ENCODE results near the gene KAZN.

KAZN gene

DNA sequence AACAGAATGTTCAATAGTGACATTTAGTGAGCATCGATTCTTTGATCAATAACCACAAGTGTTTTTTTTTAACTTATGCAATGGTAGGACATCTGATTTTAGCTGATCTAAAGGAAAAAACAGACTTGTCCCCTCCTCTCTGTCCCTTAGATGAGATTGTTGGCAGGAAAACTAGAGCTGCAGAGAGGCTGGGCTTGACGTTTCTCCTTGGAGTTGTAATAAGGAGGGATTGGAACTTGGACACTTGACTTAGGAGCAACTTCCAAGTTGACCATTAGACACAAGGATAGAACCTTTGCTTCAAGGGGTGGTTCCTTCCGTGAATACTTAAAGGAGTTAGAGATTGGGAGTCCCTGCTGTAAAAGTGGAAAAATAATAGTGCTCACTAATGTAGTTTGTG is 49.9 kb downstream of the KAZN start:
- no peak overlapping the region for H3K4me3 ChIP-seq (ENCODE audit: low read depth, low read length)
- no peak for DNase-seq (ENCODE audit: low read depth)
- TF ChIP-seq, protein P1, sequence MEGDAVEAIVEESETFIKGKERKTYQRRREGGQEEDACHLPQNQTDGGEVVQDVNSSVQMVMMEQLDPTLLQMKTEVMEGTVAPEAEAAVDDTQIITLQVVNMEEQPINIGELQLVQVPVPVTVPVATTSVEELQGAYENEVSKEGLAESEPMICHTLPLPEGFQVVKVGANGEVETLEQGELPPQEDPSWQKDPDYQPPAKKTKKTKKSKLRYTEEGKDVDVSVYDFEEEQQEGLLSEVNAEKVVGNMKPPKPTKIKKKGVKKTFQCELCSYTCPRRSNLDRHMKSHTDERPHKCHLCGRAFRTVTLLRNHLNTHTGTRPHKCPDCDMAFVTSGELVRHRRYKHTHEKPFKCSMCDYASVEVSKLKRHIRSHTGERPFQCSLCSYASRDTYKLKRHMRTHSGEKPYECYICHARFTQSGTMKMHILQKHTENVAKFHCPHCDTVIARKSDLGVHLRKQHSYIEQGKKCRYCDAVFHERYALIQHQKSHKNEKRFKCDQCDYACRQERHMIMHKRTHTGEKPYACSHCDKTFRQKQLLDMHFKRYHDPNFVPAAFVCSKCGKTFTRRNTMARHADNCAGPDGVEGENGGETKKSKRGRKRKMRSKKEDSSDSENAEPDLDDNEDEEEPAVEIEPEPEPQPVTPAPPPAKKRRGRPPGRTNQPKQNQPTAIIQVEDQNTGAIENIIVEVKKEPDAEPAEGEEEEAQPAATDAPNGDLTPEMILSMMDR (IDR thresholded peaks at IDR 0.05; ENCODE audit: insufficient read depth, low read depth, low read length, missing control alignments), result no peak

DNA sequence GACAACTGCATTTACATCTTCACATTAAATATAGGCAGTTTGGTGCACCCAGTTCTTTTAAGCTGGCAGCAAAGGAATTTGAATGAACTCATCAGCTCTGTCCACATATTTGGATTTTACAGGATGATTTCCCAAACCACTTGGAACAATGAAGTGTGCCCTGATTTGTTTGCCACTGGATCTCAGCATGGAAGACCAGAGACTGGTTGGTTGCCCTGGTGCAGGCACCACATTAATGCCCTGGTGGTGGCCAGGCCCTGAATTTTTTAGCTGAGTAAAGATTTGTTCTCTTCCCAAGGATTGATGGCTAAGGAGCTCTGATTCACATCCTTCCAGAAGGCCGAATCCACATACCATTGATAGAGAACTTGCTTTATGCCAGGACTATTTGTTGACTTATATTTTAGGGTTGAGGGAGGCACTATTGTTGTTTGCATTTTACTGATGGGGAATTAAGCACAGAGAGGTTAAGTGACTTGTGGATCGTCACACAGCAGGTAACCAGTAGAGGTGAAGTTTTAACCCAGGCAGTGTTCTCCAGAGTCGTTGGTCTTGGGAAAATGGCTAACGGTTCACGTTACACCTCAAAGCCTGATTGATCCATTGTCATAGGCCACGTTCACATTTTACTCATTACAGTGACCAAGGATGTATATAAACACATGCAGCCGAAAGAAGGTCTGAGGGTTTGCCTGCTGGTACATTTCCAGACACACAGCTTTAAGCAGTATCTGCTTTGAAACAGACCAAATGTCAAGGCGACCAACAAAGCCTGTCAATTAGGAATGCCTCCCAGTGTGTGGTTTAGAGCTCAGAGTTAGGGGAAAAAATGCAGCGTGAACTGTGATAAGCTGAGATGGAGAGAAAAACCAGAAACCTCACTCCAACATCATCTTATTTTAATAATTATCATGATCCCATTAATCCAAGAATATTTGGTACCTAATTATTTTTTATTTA is 50.7 kb downstream of the KAZN start:
- DNase-seq (ENCODE audit: low read depth), result no peak
- no peak overlapping the region for H3K4me3 ChIP-seq (ENCODE audit: low read depth, low read length)
- TF ChIP-seq, protein P1 (IDR thresholded peaks at IDR 0.05; ENCODE audit: insufficient read depth, low read depth, low read length, missing control alignments), result no peak

DNA sequence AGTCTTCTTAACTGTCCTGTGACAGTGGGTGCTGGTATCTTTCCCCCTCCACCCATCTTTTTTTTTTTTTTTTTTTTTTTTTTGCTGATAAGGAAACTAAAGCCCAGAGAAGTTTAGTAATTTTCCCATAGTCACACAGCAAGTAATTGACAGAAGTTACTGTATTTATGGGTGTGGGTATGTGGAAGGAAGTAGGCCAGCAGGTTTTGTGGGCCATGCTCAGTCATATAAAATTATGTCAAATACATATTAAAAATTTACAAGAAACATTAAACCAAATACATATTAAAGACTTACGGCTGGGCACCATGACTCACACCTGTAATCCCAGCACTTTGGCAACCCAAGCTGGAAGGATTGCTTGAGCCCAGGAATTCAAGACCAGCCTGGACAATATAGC is 51.5 kb downstream of the KAZN start:
- TF ChIP-seq, protein P1 (IDR thresholded peaks at IDR 0.05; ENCODE audit: insufficient read depth, low read depth, low read length, missing control alignments), result no peak
- H3K4me3 ChIP-seq (ENCODE audit: low read depth, low read length), result no peak overlapping the region
- no peak for DNase-seq (ENCODE audit: low read depth)

DNA sequence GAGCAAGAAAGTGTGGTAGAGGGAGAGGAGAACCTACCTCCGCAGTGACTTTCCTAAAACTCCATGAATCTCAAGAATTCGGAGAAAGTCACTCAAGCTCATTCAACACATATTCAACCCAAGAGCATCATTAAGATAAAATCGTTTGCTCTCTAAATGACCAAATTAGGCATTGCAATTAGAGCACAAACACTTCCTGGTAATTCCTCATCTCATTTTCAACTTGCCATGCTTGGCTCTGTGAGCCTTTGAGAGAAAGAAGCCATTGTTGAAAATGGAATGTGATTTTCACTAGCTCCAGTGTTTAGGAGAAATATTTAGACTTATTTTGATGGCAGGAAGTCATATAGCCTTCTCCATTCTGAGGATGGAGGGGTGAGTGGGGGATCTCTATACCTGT is 52.5 kb downstream of the KAZN start:
- H3K4me3 ChIP-seq (ENCODE audit: low read depth, low read length), result no peak overlapping the region
- TF ChIP-seq, protein P1 (IDR thresholded peaks at IDR 0.05; ENCODE audit: insufficient read depth, low read depth, low read length, missing control alignments), result no peak
- DNase-seq (ENCODE audit: low read depth), result no peak

DNA sequence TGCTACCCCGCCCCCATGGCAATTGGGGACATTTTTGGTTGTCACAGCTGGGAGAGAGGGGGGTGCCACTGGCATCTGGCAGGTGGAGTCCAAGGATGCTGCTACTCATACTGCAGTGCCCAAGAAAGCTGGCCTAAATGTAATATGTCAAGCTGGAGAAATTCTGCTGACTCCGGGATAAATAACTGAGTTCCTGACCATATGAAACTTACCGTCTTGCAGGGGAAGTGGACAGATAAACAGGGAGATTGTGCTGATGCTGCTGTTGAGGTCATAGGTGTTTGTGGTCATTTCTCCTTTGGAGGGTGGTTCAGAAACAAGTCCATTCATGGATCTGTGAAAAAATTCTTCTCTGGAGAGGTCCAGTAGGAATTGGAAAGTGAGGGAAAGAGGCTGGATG is 54.4 kb downstream of the KAZN start:
- DNase-seq (ENCODE audit: low read depth), result no peak
- no peak overlapping the region for H3K4me3 ChIP-seq (ENCODE audit: low read depth, low read length)
- TF ChIP-seq, protein P1 (IDR thresholded peaks at IDR 0.05; ENCODE audit: insufficient read depth, low read depth, low read length, missing control alignments), result no peak

DNA sequence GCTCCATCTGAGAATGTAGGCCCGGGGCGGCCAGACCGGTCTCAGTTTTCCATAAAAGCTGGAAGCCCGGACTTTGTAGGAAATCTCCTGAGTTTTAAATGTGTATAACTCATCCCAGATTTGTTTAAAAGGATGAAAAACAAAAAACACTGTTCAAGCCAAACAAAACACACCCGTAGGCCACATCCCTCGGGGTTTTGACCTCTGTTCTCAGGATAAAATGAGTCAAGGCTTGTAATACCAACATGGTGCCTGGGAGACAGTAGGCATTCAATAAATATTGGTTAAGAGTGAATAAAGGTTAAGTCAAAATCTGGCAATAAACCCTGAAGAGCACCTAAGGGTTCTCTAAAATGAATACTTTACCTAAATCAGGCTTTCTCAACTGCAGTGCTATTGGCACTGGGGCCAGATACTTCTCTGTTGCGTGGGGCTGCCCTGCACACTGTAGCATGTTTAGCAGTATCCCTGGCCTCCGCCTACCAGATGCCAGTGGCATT is 55.0 kb downstream of the KAZN start:
- DNase-seq (ENCODE audit: low read depth), result no peak
- H3K4me3 ChIP-seq (ENCODE audit: low read depth, low read length), result no peak overlapping the region
- TF ChIP-seq, protein P1 (IDR thresholded peaks at IDR 0.05; ENCODE audit: insufficient read depth, low read depth, low read length, missing control alignments), result no peak
